ENCODE data around the gene CSRP2.

CSRP2 gene

DNA sequence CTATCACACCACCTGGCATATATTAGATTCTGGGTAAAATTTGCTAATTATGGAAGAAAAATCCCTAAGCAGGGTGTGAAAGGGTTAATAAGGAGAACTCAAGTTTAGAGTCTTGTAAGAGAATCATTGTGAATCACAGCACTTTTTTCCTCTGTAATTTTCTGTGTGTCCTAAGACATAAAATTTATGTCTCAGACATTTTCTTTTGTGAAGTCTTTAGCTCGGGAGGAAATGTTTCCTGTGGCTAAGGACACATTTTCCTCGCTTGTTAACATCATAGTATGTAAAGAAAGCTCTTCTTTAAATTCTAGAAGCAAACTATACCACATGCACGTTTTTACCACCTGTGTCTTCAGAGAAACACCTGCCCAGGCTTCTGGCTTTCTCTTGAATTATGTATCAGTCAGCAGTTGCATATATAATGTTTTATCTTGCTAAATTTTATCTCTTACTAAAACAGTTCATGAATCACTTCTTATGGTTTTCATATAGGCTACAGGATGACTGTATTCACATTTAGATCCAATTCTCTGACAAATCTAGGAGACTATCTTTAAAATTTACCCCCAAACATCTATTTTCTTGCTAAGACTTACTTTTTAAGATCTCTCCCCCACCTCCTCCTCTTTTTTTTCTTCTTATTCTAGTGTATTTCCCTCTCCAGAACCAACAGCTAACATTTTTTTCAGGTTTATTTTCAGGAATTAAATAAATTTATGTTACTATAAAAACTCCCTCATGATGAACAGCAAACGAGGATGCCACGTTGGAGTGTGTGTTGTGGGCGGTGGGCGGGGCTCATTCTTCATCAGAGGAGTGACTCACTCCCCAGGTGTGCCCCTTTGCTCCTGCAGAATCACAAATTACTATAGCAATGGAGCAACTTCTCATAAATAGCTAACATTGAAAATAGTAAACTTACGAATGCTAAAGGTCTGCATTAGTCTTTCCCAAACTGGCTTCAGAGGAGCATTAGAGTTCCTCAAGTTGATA, 11.6 kb upstream of the CSRP2 start:
- peak; percentile 73 for DNase-seq

DNA sequence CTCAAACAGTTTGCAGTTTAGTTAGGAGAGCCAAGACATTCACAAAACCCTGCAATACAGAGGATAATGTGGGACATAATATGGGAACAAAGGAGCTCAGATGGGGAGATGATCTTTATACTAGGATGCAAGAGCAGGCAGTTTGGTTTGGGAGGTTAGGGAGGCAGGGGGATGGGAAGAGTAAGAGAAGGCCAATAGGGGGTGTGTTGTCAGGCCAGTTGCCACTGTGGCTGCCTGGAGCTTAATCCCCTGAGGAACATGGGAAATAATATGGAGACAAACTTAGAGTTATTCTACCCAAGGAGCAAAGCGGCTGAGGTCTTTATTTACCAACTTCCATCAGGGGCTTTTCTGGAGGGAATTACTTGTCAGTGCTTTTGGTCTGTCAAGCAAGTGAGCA, 10.0 kb upstream of the CSRP2 start:
- no peak for DNase-seq

DNA sequence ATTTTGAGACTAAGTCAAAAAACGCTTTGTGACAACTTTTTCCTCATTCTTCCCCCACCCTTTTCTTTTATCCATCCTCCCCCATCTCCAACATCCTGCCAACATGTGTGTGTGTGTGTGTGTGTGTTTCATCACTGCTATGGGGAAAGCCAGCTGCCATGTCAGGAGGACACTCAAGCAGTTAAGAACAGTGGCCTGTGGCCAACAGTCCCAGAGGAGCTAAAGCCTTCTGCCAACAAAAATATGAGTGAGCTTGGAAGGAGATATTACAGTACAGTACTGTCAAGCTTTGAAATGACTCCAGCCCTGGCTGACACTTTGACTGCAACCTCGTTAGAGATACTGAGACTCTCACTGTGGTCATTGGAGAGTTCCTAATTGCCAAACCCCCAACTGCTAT, 5.0 kb upstream of the CSRP2 start:
- DNase-seq = no peak

DNA sequence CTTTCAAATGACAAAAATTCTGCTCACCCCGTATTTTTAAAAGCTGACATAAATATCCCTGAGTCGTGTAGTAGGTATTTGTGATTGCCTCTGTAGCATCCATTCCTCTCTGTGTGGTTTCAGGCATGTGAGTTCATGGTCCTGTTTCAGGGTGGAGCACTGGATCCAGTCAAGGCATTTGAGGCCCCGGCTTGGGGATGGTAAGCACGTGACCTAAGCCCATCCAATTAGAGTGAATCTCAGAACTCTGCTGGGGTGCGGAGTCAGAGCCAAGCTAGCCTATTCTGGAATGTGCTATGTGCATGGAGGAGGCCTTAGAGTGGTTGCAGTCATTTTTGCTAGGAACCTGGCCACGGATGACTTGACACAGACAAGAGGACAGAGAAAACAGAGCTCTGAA, 4.3 kb upstream of the CSRP2 start:
- no peak for DNase-seq

DNA sequence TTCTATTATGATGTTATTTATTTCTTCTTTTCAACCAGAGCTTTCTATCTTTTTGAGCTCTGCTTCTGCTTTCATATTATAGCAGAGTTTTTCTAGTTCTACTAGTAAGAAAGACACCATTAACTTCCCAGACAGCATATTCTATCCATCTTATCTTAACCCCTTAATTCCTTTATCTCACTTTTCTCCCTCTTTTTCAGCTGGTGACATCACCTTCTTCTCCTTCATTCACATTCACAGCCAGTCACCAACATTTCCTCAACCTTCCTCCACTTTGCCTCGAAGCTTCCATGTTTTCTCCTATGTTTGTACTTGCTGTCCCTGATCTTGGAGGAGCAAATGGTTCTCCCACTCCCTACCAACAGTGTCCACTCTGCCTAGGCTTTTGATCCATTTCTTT, 3.5 kb upstream of the CSRP2 start:
- no peak for DNase-seq

DNA sequence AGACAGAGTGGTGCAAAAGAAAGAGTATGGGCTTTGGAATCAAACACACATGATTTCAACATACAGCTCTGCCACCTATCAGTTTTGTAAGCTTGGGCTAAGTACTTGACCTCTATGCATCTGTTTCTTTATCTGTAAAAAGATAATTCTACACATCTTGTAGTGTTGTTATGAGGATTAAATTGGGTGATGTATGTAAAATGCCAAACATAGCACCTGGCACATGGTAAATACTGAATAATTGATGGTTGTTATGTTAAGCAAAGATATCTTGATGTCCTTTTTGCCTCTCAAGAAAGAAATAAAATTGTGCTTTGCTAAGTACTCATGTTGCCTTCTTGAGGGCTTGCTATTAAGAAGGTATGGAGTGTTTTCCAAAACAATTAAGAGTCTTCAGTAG, 2.3 kb upstream of the CSRP2 start:
- DNase-seq = no peak

DNA sequence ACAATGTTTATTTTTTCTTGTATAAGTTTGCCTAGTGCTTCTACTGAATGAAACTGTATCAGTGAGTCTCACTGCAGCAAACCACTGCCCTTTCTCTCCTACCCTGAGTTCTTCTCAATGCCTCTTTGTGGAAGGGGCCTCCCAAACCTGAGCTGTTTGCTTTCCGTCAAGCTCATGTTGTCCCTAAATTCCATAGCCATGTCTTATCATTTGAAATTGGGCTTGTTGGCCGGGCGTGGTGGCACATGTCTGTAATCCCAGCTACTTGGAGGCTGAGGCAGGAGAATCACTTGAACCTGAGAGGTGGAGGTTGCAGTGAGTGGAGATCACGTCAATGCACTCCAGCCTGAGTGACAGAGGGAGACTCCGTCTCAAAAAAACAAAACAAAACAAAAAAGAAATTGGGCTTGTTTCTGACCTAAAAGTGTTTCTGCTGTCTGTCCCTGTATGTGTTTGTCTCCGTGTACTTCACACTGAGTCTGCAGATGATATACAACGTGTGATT, 1.8 kb upstream of the CSRP2 start:
- DNase-seq = no peak

DNA sequence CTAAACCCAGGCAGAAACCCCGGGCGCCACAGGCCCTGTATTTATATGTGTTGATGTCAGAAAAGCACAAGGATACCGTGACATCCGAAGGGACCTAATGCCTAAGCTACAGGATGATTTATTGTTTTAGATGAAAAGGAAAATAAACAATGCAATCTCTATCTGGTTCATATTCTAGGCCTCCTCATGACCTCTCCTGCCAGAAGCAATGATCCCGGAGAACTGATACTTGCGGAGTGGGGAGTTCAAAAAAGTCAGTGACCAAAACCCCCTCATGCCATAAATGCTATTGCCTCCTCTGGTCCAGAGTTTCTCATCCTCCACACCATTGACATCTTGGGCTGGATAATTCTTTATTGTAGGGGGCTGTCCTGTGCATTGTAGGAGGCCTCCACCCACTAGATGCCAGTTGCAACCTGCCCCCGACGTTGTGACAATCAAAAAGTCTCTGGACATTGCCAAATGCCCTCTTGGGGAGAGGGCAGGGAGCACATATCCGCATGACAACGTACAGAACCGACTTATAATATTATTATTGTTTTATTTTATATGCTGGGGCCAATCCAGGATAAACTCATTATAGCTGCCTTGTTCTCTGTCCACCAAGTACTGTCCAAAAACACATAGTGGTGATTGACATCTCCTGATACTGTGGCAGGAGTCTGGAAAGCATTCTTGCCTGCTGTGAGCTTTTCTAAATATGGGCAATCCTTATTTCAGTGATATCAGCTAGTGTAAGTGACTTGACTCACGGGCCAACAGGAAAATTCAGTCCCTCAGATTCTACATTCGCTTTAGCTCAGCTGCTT, 1.1 kb upstream of the CSRP2 start:
- peak; percentile 21 for DNase-seq

DNA sequence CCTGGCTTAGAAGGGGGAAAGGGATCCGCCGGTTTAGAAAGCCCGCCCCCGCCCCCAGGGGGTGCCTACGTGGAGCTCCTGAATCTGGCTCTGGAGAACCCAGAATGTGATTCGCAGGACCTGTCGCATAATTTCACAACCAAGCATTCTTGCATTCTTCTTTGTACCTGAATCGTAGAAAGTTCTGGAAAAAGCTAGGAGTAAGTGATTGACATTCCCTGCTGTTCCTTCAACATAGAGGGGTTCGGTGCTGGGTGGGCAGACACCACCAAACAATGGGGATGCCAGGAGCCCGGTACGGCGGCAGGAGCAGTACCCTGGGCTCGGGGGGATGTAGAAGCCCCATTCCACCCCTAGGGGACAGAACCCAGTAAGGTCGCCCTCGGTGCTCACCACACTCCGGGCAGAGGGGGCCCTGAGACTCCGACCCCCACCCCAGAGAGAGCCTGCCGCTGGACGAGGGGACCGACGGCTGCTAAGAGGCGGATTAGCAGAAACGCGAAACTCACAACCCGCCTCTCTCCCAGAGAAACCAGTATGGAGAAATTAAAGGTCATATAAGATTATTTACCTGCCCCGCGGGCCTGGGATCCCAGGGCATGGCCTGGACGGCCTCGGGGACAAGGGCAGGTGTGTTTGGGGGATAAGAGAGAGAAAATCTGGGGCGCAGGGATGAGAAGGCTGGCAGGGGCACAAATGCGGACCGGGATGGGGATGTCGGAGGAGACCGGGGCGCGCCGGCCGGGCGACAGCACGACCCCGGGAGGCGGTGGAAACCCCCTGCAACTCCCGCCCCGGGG, 520 bp downstream of the CSRP2 start:
- DNase-seq = peak; percentile 27

DNA sequence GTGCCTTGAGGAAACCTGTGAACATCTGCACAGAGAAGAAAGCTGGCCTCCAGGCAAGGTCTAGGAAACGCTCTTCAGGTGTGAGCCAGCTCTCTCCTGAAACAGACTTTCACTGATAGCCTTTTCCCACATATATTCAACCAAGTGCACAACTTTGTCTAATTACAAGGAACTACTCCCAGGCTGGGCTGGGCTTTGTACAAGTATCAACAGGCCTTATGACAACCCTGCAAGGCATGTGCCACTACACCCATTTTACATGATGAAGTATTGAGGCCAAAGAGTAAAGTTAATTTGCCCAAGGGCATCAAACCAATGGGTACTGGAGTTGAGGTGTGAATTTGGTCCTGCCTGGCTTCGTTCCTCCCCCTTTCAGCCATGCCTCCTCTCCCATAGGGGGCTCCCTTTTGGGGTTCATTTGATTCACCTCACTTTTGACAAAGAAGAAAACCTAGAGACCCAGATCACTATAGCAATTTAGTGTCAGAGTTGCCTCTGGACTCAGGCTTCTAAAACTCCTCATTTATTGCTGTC, 2.1 kb downstream of the CSRP2 start:
- no peak for DNase-seq

DNA sequence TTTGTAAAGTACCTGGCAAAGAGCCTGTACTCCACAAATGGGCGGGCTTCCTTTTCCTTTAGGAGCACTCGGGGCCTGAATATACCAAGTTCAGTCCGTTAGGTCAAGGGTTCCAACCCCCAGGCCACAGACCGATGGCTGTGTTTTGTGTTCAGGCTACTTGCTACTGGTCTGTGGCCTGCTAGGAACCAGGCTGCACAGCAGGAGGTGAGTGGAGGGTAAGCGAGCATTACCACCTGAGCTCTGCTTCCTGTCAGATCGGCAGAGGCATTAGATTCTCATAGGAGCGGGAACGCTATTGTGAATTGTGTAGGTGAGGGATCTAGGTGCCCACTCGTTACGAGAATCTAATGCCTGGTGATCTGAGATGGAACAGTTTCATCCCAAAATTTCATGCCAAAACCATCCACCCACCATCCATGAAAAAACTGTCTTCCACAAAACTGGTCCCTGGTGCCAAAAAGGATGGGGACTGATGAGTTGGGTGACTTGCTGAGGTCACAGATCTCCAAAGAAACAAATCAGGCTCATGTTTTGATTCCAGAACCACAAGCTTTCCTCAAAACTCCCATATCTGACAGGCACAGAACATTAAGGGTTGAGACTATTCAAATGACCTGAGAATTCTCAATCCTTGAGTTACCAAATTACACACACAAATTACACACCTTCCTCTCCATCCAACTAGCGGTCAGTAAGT, 4.2 kb downstream of the CSRP2 start:
- no peak for DNase-seq

DNA sequence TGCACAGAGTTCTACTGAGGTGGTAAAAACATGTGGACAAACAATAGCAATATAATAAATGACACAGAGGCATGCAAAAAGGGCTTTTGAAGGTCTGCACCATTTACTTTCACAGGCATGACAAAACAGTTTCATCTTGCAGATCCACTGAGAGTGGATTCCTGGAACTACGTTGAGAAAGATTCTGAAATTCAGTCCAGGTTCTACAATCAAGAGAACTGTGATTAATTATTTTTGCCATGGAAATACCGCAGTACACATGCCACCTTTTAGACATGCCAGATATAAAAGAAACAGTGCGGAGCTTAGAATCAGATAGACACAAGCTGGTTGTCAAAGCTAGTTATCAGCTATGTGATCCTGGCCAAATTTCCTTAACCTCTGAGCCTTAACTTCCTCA, 4.8 kb downstream of the CSRP2 start:
- no peak for DNase-seq

DNA sequence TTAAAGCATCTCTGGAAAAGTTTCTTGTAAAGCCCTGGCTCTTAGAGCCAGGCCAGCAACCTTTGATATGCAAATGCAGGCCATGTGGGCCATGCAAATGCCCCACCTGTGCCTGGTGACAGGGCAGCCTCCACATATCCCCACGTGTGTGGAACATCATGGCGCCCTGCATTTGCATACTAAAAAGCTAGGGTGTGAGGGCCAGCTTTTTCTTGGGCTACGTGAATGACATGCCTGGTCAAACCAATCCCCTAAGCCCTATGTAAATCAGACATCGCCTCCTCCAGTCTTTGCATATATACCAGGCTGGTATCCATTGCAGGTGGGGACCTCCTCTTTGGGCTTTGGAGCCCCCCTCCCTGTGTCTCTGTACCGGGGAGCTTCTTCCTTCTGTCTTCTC, 6.4 kb downstream of the CSRP2 start:
- DNase-seq = no peak

DNA sequence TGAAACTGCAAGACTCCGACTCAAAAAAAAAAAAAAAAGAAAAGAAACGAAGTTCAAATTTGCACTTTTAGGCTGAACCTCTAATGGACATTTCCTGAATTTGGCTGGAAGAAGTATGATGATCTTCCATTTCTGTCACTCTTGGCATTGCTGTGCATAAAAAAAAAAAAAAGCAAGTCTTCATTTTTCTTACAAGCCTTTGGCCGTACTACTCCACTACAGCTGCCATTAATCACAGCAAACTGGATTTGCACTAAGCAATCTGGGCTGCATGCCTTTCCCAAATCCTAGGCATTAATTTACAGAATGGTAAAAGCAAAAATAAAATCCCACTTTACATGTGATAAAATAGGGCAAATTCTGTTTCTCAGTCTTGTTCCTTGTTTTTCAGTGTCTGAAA, 7.1 kb downstream of the CSRP2 start:
- no peak for DNase-seq

DNA sequence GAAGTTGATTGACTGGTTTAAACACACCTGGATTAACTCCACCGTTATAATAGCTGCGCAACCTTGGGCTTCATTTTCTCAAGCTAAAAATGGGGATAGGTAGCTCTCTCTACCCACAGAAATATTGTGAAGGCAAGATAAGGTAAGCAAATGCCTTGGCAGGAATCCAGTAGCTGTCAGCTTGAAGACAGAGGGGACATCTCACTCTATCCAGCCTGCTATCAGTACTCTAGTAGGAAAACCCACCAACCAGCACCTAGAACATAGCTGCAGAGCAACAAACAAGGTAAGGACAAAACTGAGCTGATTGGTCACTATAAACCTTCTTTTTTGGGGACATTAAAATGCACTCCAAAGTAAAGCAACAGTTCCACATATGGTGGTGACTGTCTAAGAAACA, 7.7 kb downstream of the CSRP2 start:
- DNase-seq = no peak

DNA sequence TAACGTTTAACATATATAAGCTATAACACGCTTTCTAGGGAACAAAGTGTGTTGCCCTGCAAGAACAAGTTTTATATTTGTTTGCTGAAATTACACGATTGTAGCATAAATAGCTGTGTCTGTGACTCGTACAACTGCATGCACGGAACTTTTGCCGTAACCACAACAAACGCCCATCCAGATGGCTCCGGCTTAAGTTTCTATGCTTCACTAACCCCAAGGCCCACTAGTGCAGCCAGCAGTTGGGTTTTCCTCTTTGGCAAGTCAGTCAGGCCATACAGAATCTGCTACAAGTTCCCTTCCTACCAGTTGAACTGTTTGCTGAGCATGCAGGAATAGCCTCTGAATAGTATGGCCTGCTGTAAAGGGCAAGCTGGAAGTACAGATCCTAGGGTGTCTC, 12.1 kb downstream of the CSRP2 start:
- no peak for DNase-seq

DNA sequence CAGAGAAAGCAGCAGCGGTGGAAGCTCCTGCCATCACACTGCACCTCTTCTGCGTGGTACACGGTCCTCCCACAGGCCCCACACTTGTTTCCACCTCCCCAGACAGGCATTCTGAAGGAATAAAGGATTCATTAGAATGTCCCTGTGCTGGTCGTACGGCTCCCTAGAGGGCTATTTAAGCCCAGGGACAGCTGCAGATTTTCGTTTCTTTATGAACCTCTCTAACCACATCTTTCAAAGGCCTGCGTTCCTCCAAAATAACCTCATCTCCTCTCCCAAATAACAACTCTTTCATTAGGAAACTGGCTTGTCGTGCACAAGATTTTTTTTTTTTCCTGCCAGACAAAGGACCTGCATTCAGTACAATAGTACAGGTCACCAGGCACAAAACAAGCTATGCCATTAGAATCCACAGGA, 12.7 kb downstream of the CSRP2 start:
- no peak for DNase-seq

DNA sequence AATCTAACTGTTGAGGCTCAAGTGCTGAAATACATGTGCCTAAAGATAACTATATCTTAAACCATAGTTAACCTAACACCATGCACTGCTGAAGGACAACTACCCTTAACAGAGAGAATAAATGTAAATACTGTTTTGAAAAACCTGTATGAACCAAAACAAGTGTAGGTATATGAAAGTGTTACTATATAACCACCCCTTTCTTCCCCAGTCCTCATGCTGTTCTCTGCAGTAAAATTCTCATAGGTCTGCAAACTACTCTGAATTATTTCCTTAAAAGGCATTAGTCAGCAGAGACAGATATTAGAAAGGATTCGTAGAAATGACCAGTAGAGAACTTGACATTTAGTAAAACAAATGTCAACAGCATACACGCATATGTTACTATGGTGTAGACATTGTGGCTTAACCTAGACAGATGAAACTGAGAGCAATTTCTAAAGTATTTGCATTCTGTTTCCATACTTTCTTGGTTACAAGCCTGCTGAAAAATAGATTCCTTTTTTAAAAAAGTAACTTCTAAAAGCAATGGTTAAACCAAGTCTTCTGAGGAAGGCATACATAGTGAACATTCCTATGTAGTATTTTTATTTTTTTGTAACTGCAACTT, 13.9 kb downstream of the CSRP2 start:
- no peak for DNase-seq

DNA sequence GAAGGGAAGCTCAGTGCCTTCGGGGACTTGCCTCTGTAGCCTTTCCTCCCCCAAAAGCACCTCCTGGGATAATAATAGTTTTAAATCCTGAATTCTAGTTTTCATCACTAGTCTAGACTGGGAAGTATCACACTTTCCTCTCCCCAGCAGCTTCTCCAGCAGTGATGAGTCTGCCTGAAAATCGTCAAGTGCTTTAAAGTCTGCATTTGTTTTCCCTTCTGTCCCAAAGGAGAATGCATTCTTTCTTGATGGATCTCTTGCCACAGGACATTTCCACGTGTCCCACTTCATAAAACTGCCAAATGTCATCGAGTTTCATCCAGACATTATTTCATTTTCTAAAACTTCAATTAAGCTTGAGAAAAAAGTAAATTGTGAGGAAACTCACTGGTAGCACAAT, 15.0 kb downstream of the CSRP2 start:
- no peak for DNase-seq

DNA sequence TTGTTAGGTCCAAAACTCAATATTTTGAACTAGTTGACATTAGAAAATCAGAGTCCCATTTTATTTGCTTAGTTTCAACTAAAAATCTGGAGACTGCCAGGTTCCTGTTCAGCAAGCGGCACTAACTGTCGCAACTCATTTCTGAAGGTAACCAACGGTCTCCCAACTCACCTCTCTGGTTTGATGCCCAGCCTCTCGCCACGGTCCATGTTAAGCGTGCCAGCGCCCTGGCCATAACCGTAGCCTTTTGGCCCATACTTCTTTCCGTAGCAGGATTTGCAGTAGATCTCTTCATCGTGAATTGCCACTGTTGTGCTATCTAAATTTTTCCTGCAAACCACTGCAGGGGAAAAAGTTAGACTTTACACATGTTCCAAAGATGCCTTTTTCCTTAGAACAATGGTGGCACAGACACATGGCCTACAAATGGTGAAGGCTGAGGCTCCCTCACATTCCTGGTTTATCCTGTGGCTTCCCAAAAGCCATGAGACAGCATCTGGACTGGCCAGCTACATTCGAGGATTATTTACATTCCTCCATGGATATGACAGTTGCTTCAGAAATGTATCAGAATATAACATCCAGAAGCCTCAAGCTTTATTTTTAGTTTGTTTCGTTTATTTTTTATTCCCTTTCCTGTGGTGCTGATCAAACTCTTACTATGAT, 15.7 kb downstream of the CSRP2 start:
- no peak for DNase-seq

DNA sequence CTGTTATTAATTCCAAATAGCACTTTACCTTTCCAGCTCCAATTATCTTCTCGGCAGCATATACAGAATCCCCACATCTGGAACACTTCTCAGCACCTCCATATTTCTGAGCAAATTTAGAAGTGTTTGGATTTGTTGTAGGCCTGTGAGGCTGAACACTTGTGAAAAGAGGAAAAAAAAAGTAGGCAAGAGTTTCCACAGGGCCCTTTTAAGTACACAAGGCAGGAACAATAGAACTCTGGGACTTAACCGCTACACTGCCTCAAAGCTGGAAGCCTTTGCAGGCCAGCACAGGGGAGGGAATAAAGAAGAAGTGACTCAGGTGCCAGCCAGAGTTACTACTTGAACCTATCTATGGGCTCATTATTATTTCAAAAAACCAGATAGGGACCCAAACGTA, 18.6 kb downstream of the CSRP2 start:
- DNase-seq = no peak
